Testis (tissue), 3 donors: Measurements from ENCODE around the gene TNFRSF1A. TPM values are rescaled to one million over a fixed set of nuclear protein-coding genes. Genes with fewer than 3 reads are reported as not detected.

Source experiments
- DNase-seq: peaks from one replicate; pipeline ENCODE4 v3.0.0-alpha.2; 2019
- H3K27ac ChIP-seq, 2 donors: fragments of 200-600 bp; sonication (generic); one replicate each; pipeline ENCODE4 v1.5.1; 2019
- H3K27me3 ChIP-seq: fragments of 200-600 bp; sonication (generic); one replicate; pipeline ENCODE4 v1.5.1; 2019
- H3K36me3 ChIP-seq: fragments of 200-600 bp; sonication (generic); one replicate; pipeline ENCODE4 v1.5.1; 2017; ENCODE audit warnings: low read depth; ENCODE audit errors: missing control alignments
- H3K4me1 ChIP-seq: fragments of 200-600 bp; sonication (generic); one replicate; pipeline ENCODE4 v1.5.1; 2019
- H3K4me3 ChIP-seq, 2 donors: fragments of 200-600 bp; sonication (generic); one replicate each; pipeline ENCODE4 v1.5.1; 2017 to 2019
- H3K9me3 ChIP-seq: fragments of 200-600 bp; sonication (generic); one replicate; pipeline ENCODE4 v1.5.1; 2017
- CTCF ChIP-seq, 3 experiments: fragments of 450-650 bp in 2 of 3; fragments of 200-600 bp in 1 of 3; sonication (generic) in 1 of 3; IDR thresholded peaks; one replicate each; pipeline ENCODE4 v1.5.1; 2016 to 2019; ENCODE audit warnings: antibody characterized with exemption in 3 of 3, mild to moderate bottlenecking in 2 of 3, moderate library complexity in 1 of 3
- POLR2A ChIP-seq: fragments of 450-650 bp; IDR thresholded peaks from one replicate; pipeline ENCODE4 v1.6.1; 2017; ENCODE audit warnings: antibody characterized with exemption, mild to moderate bottlenecking, moderate library complexity
- WGBS, 2 donors: methylation state at CpG; one replicate each; pipeline ENCODE4 v1.1.5; 2018; 5-methylcytosine and 5-hydroxymethylcytosine counted together
- intact Hi-C: fragments of 100-400 bp; cut with DNase I; formaldehyde crosslinking; loops from one replicate; pipeline ENCODE4 v1.15.1; 2023; ENCODE audit warnings: low total_unique reads
- polyA plus RNA-seq: library from polyadenylated mRNA; stranded (reverse); fragments of 350-450 nt; fragmentation: Illumina TruSeq; extraction: RNeasy Lipid Tissue Mini Kit (QIAGEN cat#74804); gene quantifications from one replicate; pipeline ENCODE4 v1.2.3, GENCODE V29; 2014; ENCODE audit warnings: low read depth, low replicate concordance; ENCODE audit not compliant: insufficient read depth
- total RNA-seq, 2 donors: library from RNA; depleted of rRNA; stranded (reverse); fragments of >200 nt; gene quantifications; one replicate each; pipeline ENCODE4 v1.2.3, GENCODE V29; 2016

The TNFRSF1A gene
- total and polyA plus RNA-seq, 3 donors from 2014 or later = 59.8 to 106 (median 94.6) TPM

- DNase-seq = no peak
- intact Hi-C loops = no loop called here
- 55 to 64% methylated on average over 3 to 9 of the region's 9 CpGs for WGBS, 2 donors
Observed at GRCh38 chr12:6352193-6353173, 10.6 kb upstream of the TNFRSF1A start.

GRCh38 chr12:6351622-6352021 lies 9.7 kb upstream of the TNFRSF1A start:
- Histone ChIP-seq H3K4me3 (no peak overlapping the region), H3K36me3 (no peaks in the 10 kb centered on the region), H3K27ac (no peak overlapping the region), H3K9me3 (no peaks in the 10 kb centered on the region), H3K4me1 (peaks cover 20% of the 10 kb centered on the region), H3K27me3 (no peaks in the 10 kb centered on the region)
- no peak for TF ChIP-seq POLR2A
- no peak for TF ChIP-seq CTCF (IDR thresholded peaks at IDR 0.05)
- WGBS, 2 donors = 81 to 89% methylated on average over 5 of the region's 5 CpGs
- intact Hi-C loops = no loop called here
- no peak for DNase-seq

More at GRCh38 chr12:6352193-6353173, 10.6 kb upstream of the TNFRSF1A start:
- TF ChIP-seq CTCF (IDR thresholded peaks at IDR 0.05) (no peak), POLR2A (no peak)
- Histone ChIP-seq H3K27ac (peak overlapping the region in 1 of 2 donors; percentile 50), H3K4me3 (no peak overlapping the region), H3K4me1 (peaks cover 15% of the 10 kb centered on the region), H3K9me3 (no peaks in the 10 kb centered on the region), H3K27me3 (no peaks in the 10 kb centered on the region), H3K36me3 (no peaks in the 10 kb centered on the region)

GRCh38 chr12:6347367-6348338 lies 5.8 kb upstream of the TNFRSF1A start:
- no peak overlapping the region for H3K4me3 ChIP-seq
- no peaks in the 10 kb centered on the region for H3K9me3 ChIP-seq
- peaks cover 34% of the 10 kb centered on the region for H3K4me1 ChIP-seq
- intact Hi-C loops = no loop called here
- peak overlapping the region; percentile 34 to 80 for H3K27ac ChIP-seq
- H3K27me3 ChIP-seq = no peaks in the 10 kb centered on the region
- peak; percentile 75 for DNase-seq
- 44 to 47% methylated on average over 19 of the region's 19 CpGs for WGBS, 2 donors
- TF ChIP-seq POLR2A (no peak), CTCF (IDR thresholded peaks at IDR 0.05) (no peak)
- H3K36me3 ChIP-seq = no peaks in the 10 kb centered on the region

GRCh38 chr12:6346942-6347341 lies 5.1 kb upstream of the TNFRSF1A start:
- TF ChIP-seq CTCF (IDR thresholded peaks at IDR 0.05) (no peak), POLR2A (no peak)
- Histone ChIP-seq H3K9me3 (no peaks in the 10 kb centered on the region), H3K27me3 (no peaks in the 10 kb centered on the region), H3K27ac (peak overlapping the region; percentile 34 to 80), H3K4me1 (peaks cover 39% of the 10 kb centered on the region), H3K36me3 (no peaks in the 10 kb centered on the region), H3K4me3 (no peak overlapping the region)
- 83 to 90% methylated on average over 8 of the region's 8 CpGs for WGBS, 2 donors
- DNase-seq = no peak
- intact Hi-C loops = no loop called here
